IMR-90 (cell line): ENCODE results near the gene EFNA5. TPM values are rescaled to one million over a fixed set of nuclear protein-coding genes. Genes with fewer than 3 reads are reported as not detected.
A peak's percentile ranks its signal among the peaks of the same experiment; 100 is the strongest.

Experiments used
- ATAC-seq: fragments of 200-7000 bp; cut with Tn5 transposase; 2 replicates; pipeline ENCODE4 v1.9.1; 2020; ENCODE audit warnings: low read depth, mild to moderate bottlenecking, moderate library complexity
- BruUV-seq: library from RNA; stranded (reverse); fragments of 400-500 nt; replicated peaks from 2 replicates; lab custom pipeline; 2021; lab: Mats Ljungman, UMichigan
- CTCF ChIA-PET: fragments of 300-600 bp; formaldehyde crosslinking; extraction: SDS; loops from one replicate; lab custom pipeline; 2021; ENCODE audit warnings: antibody characterized with exemption; lab: Yijun Ruan, JAX
- POLR2A ChIA-PET: fragments of 300-600 bp; sonication (Branson Sonifier 250); formaldehyde crosslinking; loops from one replicate; lab custom pipeline; 2022; ENCODE audit warnings: antibody characterized with exemption; ENCODE audit not compliant: unreplicated experiment; lab: Charles Lee
- DNase-seq: peaks from one replicate; pipeline ENCODE4 v3.0.0; 2013
- H2AFZ ChIP-seq: replicated peaks from 2 replicates; pipeline ENCODE3; 2013; ENCODE audit warnings: low read length, mild to moderate bottlenecking; ENCODE audit not compliant: poor library complexity
- H2AK5ac ChIP-seq: 2 replicates; pipeline ENCODE4 v1.6.1; 2013; ENCODE audit warnings: low read depth, low read length, inconsistent platforms
- H2AK9ac ChIP-seq: replicated peaks from 2 replicates; pipeline ENCODE3; 2013; ENCODE audit warnings: mild to moderate bottlenecking, low read depth, low read length, moderate library complexity; ENCODE audit not compliant: poor library complexity
- H2BK120ac ChIP-seq: 2 replicates; pipeline ENCODE4 v1.6.1; 2013; ENCODE audit warnings: low read depth, low read length, inconsistent platforms
- H2BK15ac ChIP-seq: 3 replicates; pipeline ENCODE4 v1.6.1; 2013; ENCODE audit warnings: low read depth, low read length, inconsistent platforms
- H2BK20ac ChIP-seq: 2 replicates; pipeline ENCODE4 v1.6.1; 2013; ENCODE audit warnings: low read depth, mild to moderate bottlenecking, inconsistent platforms, low read length, moderate library complexity
- H2BK5ac ChIP-seq: 2 replicates; pipeline ENCODE4 v1.6.1; 2013; ENCODE audit warnings: mild to moderate bottlenecking, low read depth, low read length, inconsistent platforms; ENCODE audit not compliant: poor library complexity, severe bottlenecking
- H3K14ac ChIP-seq: replicated peaks from 2 replicates; pipeline ENCODE4 v1.6.1; 2013; ENCODE audit warnings: low read depth, low read length, inconsistent platforms
- H3K18ac ChIP-seq: 2 replicates; pipeline ENCODE4 v1.6.1; 2013; ENCODE audit warnings: low read depth, low read length, control low read depth
- H3K23ac ChIP-seq: 2 replicates; pipeline ENCODE4 v1.6.1; 2013; ENCODE audit warnings: low read depth, low read length, inconsistent platforms
- H3K27ac ChIP-seq: 2 replicates; pipeline ENCODE4 v1.5.1; 2013; ENCODE audit warnings: mild to moderate bottlenecking, control low read depth, low read length; ENCODE audit not compliant: insufficient read depth
- H3K27me3 ChIP-seq: 2 replicates; pipeline ENCODE4 v1.6.1; 2013; ENCODE audit warnings: low read length; ENCODE audit not compliant: control insufficient read depth, insufficient read depth
- H3K36me3 ChIP-seq: 2 replicates; pipeline ENCODE4 v1.6.1; 2013; ENCODE audit warnings: low read length, mixed read lengths; ENCODE audit not compliant: control insufficient read depth, insufficient read depth
- H3K4ac ChIP-seq: 2 replicates; pipeline ENCODE4 v1.6.1; 2013; ENCODE audit warnings: low read depth, low read length, inconsistent platforms
- H3K4me1 ChIP-seq: 2 replicates; pipeline ENCODE4 v1.6.1; 2013; ENCODE audit warnings: low read length, mixed read lengths; ENCODE audit not compliant: control insufficient read depth, insufficient read depth
- H3K4me2 ChIP-seq: 2 replicates; pipeline ENCODE4 v1.6.1; 2013; ENCODE audit warnings: low read depth, mild to moderate bottlenecking, control low read depth, low read length, moderate library complexity
- H3K4me3 ChIP-seq: 2 replicates; pipeline ENCODE4 v1.5.1; 2013; ENCODE audit warnings: low read depth, mild to moderate bottlenecking, control low read depth, low read length, moderate library complexity; ENCODE audit not compliant: insufficient read depth
- H3K56ac ChIP-seq: 2 replicates; pipeline ENCODE4 v1.6.1; 2013; ENCODE audit warnings: low read length, inconsistent platforms; ENCODE audit not compliant: insufficient read depth; ENCODE audit errors: extremely low read depth
- H3K79me1 ChIP-seq, 2 experiments: 2 replicates each; pipeline ENCODE4 v1.6.1; 2013; ENCODE audit warnings: low read length in 2 of 2, inconsistent platforms in 1 of 2, low read depth in 1 of 2
- H3K9ac ChIP-seq: 2 replicates; pipeline ENCODE4 v1.6.1; 2013; ENCODE audit warnings: low read depth, low read length, control low read depth
- H3K9me1 ChIP-seq: 2 replicates; pipeline ENCODE4 v1.6.1; 2013; ENCODE audit warnings: low read length, inconsistent platforms; ENCODE audit not compliant: insufficient read depth
- H3K9me3 ChIP-seq: 2 replicates; pipeline ENCODE4 v1.6.1; 2013; ENCODE audit warnings: low read length; ENCODE audit not compliant: control insufficient read depth, insufficient read depth
- H4K20me1 ChIP-seq: 2 replicates; pipeline ENCODE4 v1.6.1; 2013; ENCODE audit warnings: low read length, inconsistent platforms; ENCODE audit not compliant: insufficient read depth
- H4K5ac ChIP-seq: 2 replicates; pipeline ENCODE4 v1.6.1; 2013; ENCODE audit warnings: mild to moderate bottlenecking, low read depth, low read length, control low read depth
- H4K8ac ChIP-seq, 2 experiments: 2 replicates each; pipeline ENCODE4 v1.6.1; 2013; ENCODE audit warnings: low read depth in 2 of 2, low read length in 2 of 2, control low read depth in 1 of 2, inconsistent platforms in 1 of 2
- H4K91ac ChIP-seq: 2 replicates; pipeline ENCODE4 v1.6.1; 2013; ENCODE audit warnings: low read depth, low read length, inconsistent platforms; ENCODE audit not compliant: insufficient read depth
- BHLHE40 ChIP-seq: fragments of 150-350 bp; IDR thresholded peaks from 2 replicates; pipeline ENCODE4 v1.6.1; 2016; ENCODE audit warnings: mild to moderate bottlenecking, low read depth, low read length
- CTCF ChIP-seq: conservative IDR thresholded peaks from 2 replicates; pipeline ENCODE4 v1.5.1; 2012; ENCODE audit warnings: mild to moderate bottlenecking, low read depth, low read length, improper control_type of control experiment
- FOS ChIP-seq: fragments of 150-350 bp; IDR thresholded peaks from 2 replicates; pipeline ENCODE4 v1.6.1; 2016; ENCODE audit warnings: low read depth, low read length
- WGBS, 2 experiments: methylation state at CpG; one replicate each; pipeline versions ENCODE4 v1.1.5 to v1.1.7; 2013; ENCODE audit warnings: missing lambda C conversion rate in 2 of 2; ENCODE audit not compliant: insufficient read length in 1 of 2; ENCODE audit errors: extremely low coverage in 2 of 2; 5-methylcytosine and 5-hydroxymethylcytosine counted together
- dilution Hi-C: fragments of 300-500 bp; cut with HindIII; formaldehyde crosslinking; loops from one replicate; pipeline ENCODE4 v1.14.3; 2018; ENCODE audit warnings: low sequenced_read_pairs; ENCODE audit not compliant: unreplicated experiment
- in situ Hi-C: fragments of 300-500 bp; cut with MboI; formaldehyde crosslinking; loops from 3 replicates; pipeline ENCODE4 v1.14.3; 2019; ENCODE audit warnings: low sequenced_read_pairs, inconsistent platforms, mixed read lengths
- intact Hi-C: fragments of 100-400 bp; cut with micrococcal nuclease; formaldehyde crosslinking; loops from 2 replicates; pipeline ENCODE4 v1.10.0; 2022
- polyA plus RNA-seq, 3 experiments: library from polyadenylated mRNA; depleted of rRNA; stranded (reverse); fragments of >200 nt; gene quantifications; 2 replicates each; pipeline ENCODE4 v1.2.3, GENCODE V29; 2012; ENCODE audit warnings: low replicate concordance in 1 of 3
- total RNA-seq: library from RNA; depleted of rRNA; stranded (reverse); fragments of >200 nt; gene quantifications from 2 replicates; pipeline ENCODE4 v1.2.3, GENCODE V29; 2012

The EFNA5 gene
- total and polyA plus RNA-seq, 2 of the 4 experiments (the other 2 are of a cell fraction) = 1.5 to 1.6 TPM

GRCh38 chr5:107381189-107381856 is 289.4 kb downstream of the EFNA5 start:
- Histone ChIP-seq H3K79me1 (no peaks in the 10 kb centered on the region), H3K14ac (peak overlapping the region; percentile 56; the same call in 1 of the 2 replicates), H4K5ac (no peak overlapping the region), H3K36me3 (no peaks in the 10 kb centered on the region), H3K18ac (0 out of 2 replicates have a peak overlapping the region, but pooled peaks have one; percentile 21), H4K8ac (peak overlapping the region in 1 of 2 experiments; percentile 49; a peak in 2 of 4 replicates), H2BK120ac (peak overlapping the region; percentile 78), H2AK5ac (peak overlapping the region; percentile 79; the same call in 1 of the 2 replicates), H3K9ac (no peak overlapping the region), H2BK5ac (no peak overlapping the region), H4K20me1 (no peaks in the 10 kb centered on the region), H3K23ac (peak overlapping the region; percentile 23; the same call in 1 of the 2 replicates), H3K9me1 (peaks cover 7% of the 10 kb centered on the region), H3K27ac (no peak overlapping the region), H2AK9ac (no peak overlapping the region), H3K4ac (peak overlapping the region; percentile 69), H3K27me3 (no peaks in the 10 kb centered on the region), H2BK15ac (no peak overlapping the region; the same call in 1 of the 3 replicates), H3K9me3 (no peaks in the 10 kb centered on the region), H3K4me3 (no peak overlapping the region), H2BK20ac (peak overlapping the region; percentile 57), H4K91ac (peak overlapping the region; percentile 75), H3K4me1 (peaks cover 5% of the 10 kb centered on the region), H3K56ac (no peak overlapping the region), H2AFZ (peak overlapping the region; percentile 63), H3K4me2 (peak overlapping the region; percentile 20; the same call in 1 of the 2 replicates)
- ATAC-seq (peak; percentile 68), DNase-seq (peak; percentile 75)
- intact Hi-C loops (no loop called here), dilution Hi-C loops (no loop called here), in situ Hi-C loops (no loop called here)
- ChIA-PET CTCF (interaction anchor here (1.4 kb wide), 1 partner anchor 191 kb away, joined by 4 read pairs; no protein-coding TSS in a partner anchor), POLR2A (no interaction called here)
- 0 out of 2 replicates have a peak, but pooled peaks have one; percentile 14 for TF ChIP-seq BHLHE40
- no peak for TF ChIP-seq CTCF
- peak; percentile 41; the same call in 1 of the 2 replicates for TF ChIP-seq FOS
- WGBS, 2 experiments = 100% methylated on average over 1 of the region's 13 CpGs; no CpG with 5 or more reads in 1 of the 2 experiments
- no TSS peak for BruUV-seq
